Testis (tissue), 3 donors: Measurements from ENCODE around the gene CASK. TPM values are rescaled to one million over a fixed set of nuclear protein-coding genes. Genes with fewer than 3 reads are reported as not detected.

Experiments used
- DNase-seq: peaks from one replicate; pipeline ENCODE4 v3.0.0-alpha.2; 2019
- H3K27ac ChIP-seq, 2 donors: fragments of 200-600 bp; sonication (generic); one replicate each; pipeline ENCODE4 v1.5.1; 2019
- H3K27me3 ChIP-seq: fragments of 200-600 bp; sonication (generic); one replicate; pipeline ENCODE4 v1.5.1; 2019
- H3K36me3 ChIP-seq: fragments of 200-600 bp; sonication (generic); one replicate; pipeline ENCODE4 v1.5.1; 2017; ENCODE audit warnings: low read depth; ENCODE audit errors: missing control alignments
- H3K4me1 ChIP-seq: fragments of 200-600 bp; sonication (generic); one replicate; pipeline ENCODE4 v1.5.1; 2019
- H3K4me3 ChIP-seq, 2 donors: fragments of 200-600 bp; sonication (generic); one replicate each; pipeline ENCODE4 v1.5.1; 2017 to 2019
- H3K9me3 ChIP-seq: fragments of 200-600 bp; sonication (generic); one replicate; pipeline ENCODE4 v1.5.1; 2017
- POLR2A ChIP-seq: fragments of 450-650 bp; IDR thresholded peaks from one replicate; pipeline ENCODE4 v1.6.1; 2017; ENCODE audit warnings: antibody characterized with exemption, mild to moderate bottlenecking, moderate library complexity
- WGBS, 2 donors: methylation state at CpG; one replicate each; pipeline ENCODE4 v1.1.5; 2018; 5-methylcytosine and 5-hydroxymethylcytosine counted together
- intact Hi-C: fragments of 100-400 bp; cut with DNase I; formaldehyde crosslinking; loops from one replicate; pipeline ENCODE4 v1.15.1; 2023; ENCODE audit warnings: low total_unique reads
- polyA plus RNA-seq: library from polyadenylated mRNA; stranded (reverse); fragments of 350-450 nt; fragmentation: Illumina TruSeq; extraction: RNeasy Lipid Tissue Mini Kit (QIAGEN cat#74804); gene quantifications from one replicate; pipeline ENCODE4 v1.2.3, GENCODE V29; 2014; ENCODE audit warnings: low read depth, low replicate concordance; ENCODE audit not compliant: insufficient read depth
- total RNA-seq, 2 donors: library from RNA; depleted of rRNA; stranded (reverse); fragments of >200 nt; gene quantifications; one replicate each; pipeline ENCODE4 v1.2.3, GENCODE V29; 2016
- TF ChIP-seq, protein P1 (sequence below), 3 experiments: fragments of 450-650 bp in 2 of 3; fragments of 200-600 bp in 1 of 3; sonication (generic) in 1 of 3; IDR thresholded peaks; one replicate each; pipeline ENCODE4 v1.5.1; 2016 to 2019; ENCODE audit warnings: antibody characterized with exemption in 3 of 3, mild to moderate bottlenecking in 2 of 3, moderate library complexity in 1 of 3

Gene CASK
- total and polyA plus RNA-seq, 3 donors from 2014 or later, result 8.5 to 20.9 (median 14.5) TPM

GRCh38 chrX:41634284-41634683, 289.1 kb downstream of the CASK start:
- no peak overlapping the region for H3K4me3 ChIP-seq
- DNase-seq, result no peak
- H3K27me3 ChIP-seq, result no peaks in the 10 kb centered on the region
- H3K9me3 ChIP-seq, result no peaks in the 10 kb centered on the region
- no peak overlapping the region for H3K27ac ChIP-seq
- WGBS, 2 donors, result 20 to 58% methylated on average over 2 of the region's 2 CpGs
- TF ChIP-seq POLR2A, result no peak
- TF ChIP-seq, protein P1, sequence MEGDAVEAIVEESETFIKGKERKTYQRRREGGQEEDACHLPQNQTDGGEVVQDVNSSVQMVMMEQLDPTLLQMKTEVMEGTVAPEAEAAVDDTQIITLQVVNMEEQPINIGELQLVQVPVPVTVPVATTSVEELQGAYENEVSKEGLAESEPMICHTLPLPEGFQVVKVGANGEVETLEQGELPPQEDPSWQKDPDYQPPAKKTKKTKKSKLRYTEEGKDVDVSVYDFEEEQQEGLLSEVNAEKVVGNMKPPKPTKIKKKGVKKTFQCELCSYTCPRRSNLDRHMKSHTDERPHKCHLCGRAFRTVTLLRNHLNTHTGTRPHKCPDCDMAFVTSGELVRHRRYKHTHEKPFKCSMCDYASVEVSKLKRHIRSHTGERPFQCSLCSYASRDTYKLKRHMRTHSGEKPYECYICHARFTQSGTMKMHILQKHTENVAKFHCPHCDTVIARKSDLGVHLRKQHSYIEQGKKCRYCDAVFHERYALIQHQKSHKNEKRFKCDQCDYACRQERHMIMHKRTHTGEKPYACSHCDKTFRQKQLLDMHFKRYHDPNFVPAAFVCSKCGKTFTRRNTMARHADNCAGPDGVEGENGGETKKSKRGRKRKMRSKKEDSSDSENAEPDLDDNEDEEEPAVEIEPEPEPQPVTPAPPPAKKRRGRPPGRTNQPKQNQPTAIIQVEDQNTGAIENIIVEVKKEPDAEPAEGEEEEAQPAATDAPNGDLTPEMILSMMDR (IDR thresholded peaks at IDR 0.05), result no peak
- H3K36me3 ChIP-seq, result no peaks in the 10 kb centered on the region
- no peaks in the 10 kb centered on the region for H3K4me1 ChIP-seq
- intact Hi-C loops, result no loop called here

GRCh38 chrX:41630091-41630490, 293.3 kb downstream of the CASK start:
- Histone ChIP-seq H3K4me1 (no peaks in the 10 kb centered on the region), H3K9me3 (no peaks in the 10 kb centered on the region), H3K27me3 (no peaks in the 10 kb centered on the region), H3K4me3 (no peak overlapping the region), H3K36me3 (no peaks in the 10 kb centered on the region), H3K27ac (no peak overlapping the region)
- DNase-seq, result no peak
- 94 to 97% methylated on average over 2 of the region's 2 CpGs for WGBS, 2 donors
- intact Hi-C loops, result no loop called here
- TF ChIP-seq POLR2A, result no peak
- TF ChIP-seq, protein P1 (IDR thresholded peaks at IDR 0.05), result no peak

- intact Hi-C loops, result no loop called here
These were observed 293.8 kb downstream of the CASK start for GRCh38 chrX:41629539-41629938.

GRCh38 chrX:41621222-41621723, 302.1 kb downstream of the CASK start:
- Histone ChIP-seq H3K27ac (no peak overlapping the region), H3K4me3 (no peak overlapping the region), H3K4me1 (no peaks in the 10 kb centered on the region), H3K36me3 (no peaks in the 10 kb centered on the region), H3K27me3 (no peaks in the 10 kb centered on the region), H3K9me3 (no peaks in the 10 kb centered on the region)
- DNase-seq, result no peak
- WGBS, 2 donors, result 53 to 74% methylated on average over 5 of the region's 5 CpGs
- intact Hi-C loops, result no loop called here
- TF ChIP-seq, protein P1 (IDR thresholded peaks at IDR 0.05), result no peak
- TF ChIP-seq POLR2A, result no peak

More at GRCh38 chrX:41629539-41629938, 293.8 kb downstream of the CASK start:
- TF ChIP-seq, protein P1 (IDR thresholded peaks at IDR 0.05), result no peak
- TF ChIP-seq POLR2A, result no peak
- no peaks in the 10 kb centered on the region for H3K9me3 ChIP-seq
- no peak overlapping the region for H3K4me3 ChIP-seq
- no peaks in the 10 kb centered on the region for H3K4me1 ChIP-seq
- H3K27ac ChIP-seq, result no peak overlapping the region
- WGBS, 2 donors, result 94 to 100% methylated on average over 1 of the region's 1 CpG
- no peak for DNase-seq
- H3K27me3 ChIP-seq, result no peaks in the 10 kb centered on the region
- H3K36me3 ChIP-seq, result no peaks in the 10 kb centered on the region

- Histone ChIP-seq H3K27me3 (no peaks in the 10 kb centered on the region), H3K27ac (no peak overlapping the region), H3K9me3 (no peaks in the 10 kb centered on the region), H3K4me1 (no peaks in the 10 kb centered on the region), H3K36me3 (no peaks in the 10 kb centered on the region), H3K4me3 (no peak overlapping the region)
- TF ChIP-seq POLR2A, result no peak
- TF ChIP-seq, protein P1 (IDR thresholded peaks at IDR 0.05), result no peak
- DNase-seq, result no peak
- intact Hi-C loops, result no loop called here
These were observed 304.1 kb downstream of the CASK start for GRCh38 chrX:41619221-41619620.
